Loucy (cell line): ENCODE data around the gene UNKL.

Experiments
- CTCF ChIP-seq: fragments of 200-600 bp; sonication (generic); conservative IDR thresholded peaks from 2 replicates; pipeline ENCODE4 v1.5.1; 2014; ENCODE audit warnings: mild to moderate bottlenecking, antibody characterized with exemption, low read length
- EZH2phosphoT487 ChIP-seq: fragments of 200-600 bp; IDR thresholded peaks from 2 replicates; pipeline ENCODE4 v1.6.1; 2018; ENCODE audit warnings: antibody characterized with exemption, mild to moderate bottlenecking, moderate library complexity, borderline replicate concordance

GRCh38 chr16:1371054-1371978, 43.2 kb downstream of the UNKL start:
- TF ChIP-seq CTCF (no peak), EZH2phosphoT487 (no peak)
